LNCaP clone FGC (cell line): Measurements from ENCODE around the gene ARSK.

ENCODE experiments used
- DNase-seq: peaks from one replicate; pipeline ENCODE4 v3.0.0-alpha.2; 2011; ENCODE audit warnings: low read depth
- H3K4me3 ChIP-seq: 2 replicates; pipeline ENCODE4 v1.5.1; 2011; ENCODE audit warnings: mild to moderate bottlenecking, low read depth, low read length, control low read depth
- CTCF ChIP-seq: IDR thresholded peaks from 2 replicates; pipeline ENCODE4 v1.5.1; 2012; ENCODE audit warnings: mild to moderate bottlenecking; ENCODE audit not compliant: control insufficient read depth, insufficient read depth; ENCODE audit errors: extremely low read depth

The ARSK gene

GRCh38 chr5:95606419-95606818 lies 51.5 kb downstream of the ARSK start:
- no peak for DNase-seq
- TF ChIP-seq CTCF, result no peak
- H3K4me3 ChIP-seq, result no peak overlapping the region

GRCh38 chr5:95609711-95610110 lies 54.8 kb downstream of the ARSK start:
- H3K4me3 ChIP-seq, result no peak overlapping the region
- TF ChIP-seq CTCF, result no peak
- DNase-seq, result peak; percentile 17

- DNase-seq, result no peak
- H3K4me3 ChIP-seq, result no peak overlapping the region
- no peak for TF ChIP-seq CTCF
Measured at GRCh38 chr5:95610546-95610945, 55.6 kb downstream of the ARSK start.

- no peak overlapping the region for H3K4me3 ChIP-seq
- no peak for DNase-seq
- no peak for TF ChIP-seq CTCF
Measured at GRCh38 chr5:95611396-95611795, 56.5 kb downstream of the ARSK start.

- TF ChIP-seq CTCF, result no peak
- H3K4me3 ChIP-seq, result no peak overlapping the region
Measured at GRCh38 chr5:95613514-95613913, 58.6 kb downstream of the ARSK start.

GRCh38 chr5:95615164-95615467 lies 60.2 kb downstream of the ARSK start:
- DNase-seq, result no peak
- no peak for TF ChIP-seq CTCF
- no peak overlapping the region for H3K4me3 ChIP-seq

More at GRCh38 chr5:95613514-95613913, 58.6 kb downstream of the ARSK start:
- DNase-seq, result no peak

GRCh38 chr5:95617057-95617456 lies 62.2 kb downstream of the ARSK start:
- TF ChIP-seq CTCF, result no peak
- no peak for DNase-seq
- no peak overlapping the region for H3K4me3 ChIP-seq
